Brain pericyte (primary cell): ENCODE results near the gene CCM2.

ENCODE experiments used
- DNase-seq: peaks from one replicate; pipeline ENCODE4 v3.0.0-alpha.2; 2012; ENCODE audit warnings: low read depth, low spot score

Gene CCM2

GRCh38 chr7:44969049-44969700, 30.8 kb upstream of the CCM2 start:
- no peak for DNase-seq

- DNase-seq = no peak
These were observed 30.1 kb upstream of the CCM2 start for GRCh38 chr7:44969701-44970522.

GRCh38 chr7:44970523-44971051, 29.4 kb upstream of the CCM2 start:
- DNase-seq = no peak

GRCh38 chr7:44971188-44971901, 28.7 kb upstream of the CCM2 start:
- no peak for DNase-seq

- DNase-seq = no peak
These were observed 28.0 kb upstream of the CCM2 start for GRCh38 chr7:44971902-44972441.

GRCh38 chr7:44972562-44972961, 27.4 kb upstream of the CCM2 start:
- no peak for DNase-seq

GRCh38 chr7:44973610-44974401, 26.2 kb upstream of the CCM2 start:
- DNase-seq = no peak

GRCh38 chr7:44974549-44974948, 25.5 kb upstream of the CCM2 start:
- DNase-seq = no peak

GRCh38 chr7:44975331-44976039, 24.5 kb upstream of the CCM2 start:
- DNase-seq = no peak

GRCh38 chr7:44976040-44976745, 23.8 kb upstream of the CCM2 start:
- no peak for DNase-seq

- DNase-seq = no peak
These were observed 23.2 kb upstream of the CCM2 start for GRCh38 chr7:44976746-44977196.

GRCh38 chr7:44977304-44977958, 22.6 kb upstream of the CCM2 start:
- no peak for DNase-seq

- DNase-seq = no peak
These were observed 22.1 kb upstream of the CCM2 start for GRCh38 chr7:44977959-44978335.

GRCh38 chr7:44978511-44979366, 21.3 kb upstream of the CCM2 start, which contains the start of gene MYO1G:
MYO1G (minus strand) TSS chr7:44979015; CDS start chr7:44978961, 54 bp downstream.
- DNase-seq = no peak

GRCh38 chr7:44979481-44980392, 20.3 kb upstream of the CCM2 start:
- no peak for DNase-seq

GRCh38 chr7:44980393-44981034, 19.5 kb upstream of the CCM2 start:
- DNase-seq = no peak
